ENCODE data around the gene CTRL.
A peak's percentile ranks its signal among the peaks of the same experiment; 100 is the strongest.

Gene CTRL

DNA sequence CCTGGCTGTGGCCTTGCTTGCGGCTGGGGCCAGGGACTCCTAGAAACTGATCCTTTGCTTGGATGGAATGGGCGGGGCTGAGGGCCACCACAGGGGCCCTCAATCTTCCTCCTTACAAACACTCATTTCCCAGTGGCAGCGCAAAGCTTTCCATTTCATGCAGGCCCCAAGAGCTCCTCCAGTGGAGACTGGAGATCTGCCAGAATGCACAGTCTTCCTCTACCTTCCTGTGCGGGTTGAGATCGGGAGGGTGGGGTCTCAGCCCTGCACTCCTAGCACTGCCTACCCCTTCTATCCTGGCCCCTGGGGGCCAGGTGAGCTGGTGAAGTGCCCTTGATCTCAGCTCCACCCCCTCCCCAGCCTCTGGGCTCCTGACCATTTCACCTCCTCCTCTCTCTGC lies 45.3 kb downstream of the CTRL start:
- CTCF ChIA-PET, result interaction anchor here (0.6 to 1.4 kb wide), 5 partner anchors 11 to 71 kb away, joined by 3 to 5 read pairs (median 3); no protein-coding TSS in a partner anchor
- Histone ChIP-seq H3K9me3 (ENCODE audit: control insufficient read depth, insufficient read depth, low read depth, low read length) (no peaks in the 10 kb centered on the region), H3K36me3 (ENCODE audit: control insufficient read depth in 2 of 2, insufficient read depth in 1 of 2, low read length in 2 of 2) (peaks cover 0 to 42% of the 10 kb centered on the region in 2 experiments; a peak in 1 of 3 replicates), H3K4me3 (ENCODE audit: low read depth, low read length) (no peak overlapping the region), H3K27ac (ENCODE audit: extremely low read depth, low read depth, low read length) (no peak overlapping the region), H3K4me1 (ENCODE audit: control insufficient read depth, insufficient read depth, low read length) (peaks cover 3% of the 10 kb centered on the region; the same call in 1 of the 2 replicates)
- POLR2A ChIA-PET, result interaction anchor here (1.2 to 1.4 kb wide), 3 partner anchors 12 to 49 kb away, joined by 3 to 4 read pairs (median 3); no protein-coding TSS in a partner anchor
- TF ChIP-seq, protein P1, sequence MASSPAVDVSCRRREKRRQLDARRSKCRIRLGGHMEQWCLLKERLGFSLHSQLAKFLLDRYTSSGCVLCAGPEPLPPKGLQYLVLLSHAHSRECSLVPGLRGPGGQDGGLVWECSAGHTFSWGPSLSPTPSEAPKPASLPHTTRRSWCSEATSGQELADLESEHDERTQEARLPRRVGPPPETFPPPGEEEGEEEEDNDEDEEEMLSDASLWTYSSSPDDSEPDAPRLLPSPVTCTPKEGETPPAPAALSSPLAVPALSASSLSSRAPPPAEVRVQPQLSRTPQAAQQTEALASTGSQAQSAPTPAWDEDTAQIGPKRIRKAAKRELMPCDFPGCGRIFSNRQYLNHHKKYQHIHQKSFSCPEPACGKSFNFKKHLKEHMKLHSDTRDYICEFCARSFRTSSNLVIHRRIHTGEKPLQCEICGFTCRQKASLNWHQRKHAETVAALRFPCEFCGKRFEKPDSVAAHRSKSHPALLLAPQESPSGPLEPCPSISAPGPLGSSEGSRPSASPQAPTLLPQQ (tag by site-specific recombination; IDR thresholded peaks at IDR 0.05), result no peak
- TF ChIP-seq, protein P2, sequence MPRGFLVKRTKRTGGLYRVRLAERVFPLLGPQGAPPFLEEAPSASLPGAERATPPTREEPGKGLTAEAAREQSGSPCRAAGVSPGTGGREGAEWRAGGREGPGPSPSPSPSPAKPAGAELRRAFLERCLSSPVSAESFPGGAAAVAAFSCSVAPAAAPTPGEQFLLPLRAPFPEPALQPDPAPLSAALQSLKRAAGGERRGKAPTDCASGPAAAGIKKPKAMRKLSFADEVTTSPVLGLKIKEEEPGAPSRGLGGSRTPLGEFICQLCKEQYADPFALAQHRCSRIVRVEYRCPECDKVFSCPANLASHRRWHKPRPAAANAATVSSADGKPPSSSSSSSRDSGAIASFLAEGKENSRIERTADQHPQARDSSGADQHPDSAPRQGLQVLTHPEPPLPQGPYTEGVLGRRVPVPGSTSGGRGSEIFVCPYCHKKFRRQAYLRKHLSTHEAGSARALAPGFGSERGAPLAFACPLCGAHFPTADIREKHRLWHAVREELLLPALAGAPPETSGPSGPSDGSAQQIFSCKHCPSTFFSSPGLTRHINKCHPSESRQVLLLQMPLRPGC (tag by site-specific recombination; IDR thresholded peaks at IDR 0.05), result no peak
- TF ChIP-seq, protein P3, sequence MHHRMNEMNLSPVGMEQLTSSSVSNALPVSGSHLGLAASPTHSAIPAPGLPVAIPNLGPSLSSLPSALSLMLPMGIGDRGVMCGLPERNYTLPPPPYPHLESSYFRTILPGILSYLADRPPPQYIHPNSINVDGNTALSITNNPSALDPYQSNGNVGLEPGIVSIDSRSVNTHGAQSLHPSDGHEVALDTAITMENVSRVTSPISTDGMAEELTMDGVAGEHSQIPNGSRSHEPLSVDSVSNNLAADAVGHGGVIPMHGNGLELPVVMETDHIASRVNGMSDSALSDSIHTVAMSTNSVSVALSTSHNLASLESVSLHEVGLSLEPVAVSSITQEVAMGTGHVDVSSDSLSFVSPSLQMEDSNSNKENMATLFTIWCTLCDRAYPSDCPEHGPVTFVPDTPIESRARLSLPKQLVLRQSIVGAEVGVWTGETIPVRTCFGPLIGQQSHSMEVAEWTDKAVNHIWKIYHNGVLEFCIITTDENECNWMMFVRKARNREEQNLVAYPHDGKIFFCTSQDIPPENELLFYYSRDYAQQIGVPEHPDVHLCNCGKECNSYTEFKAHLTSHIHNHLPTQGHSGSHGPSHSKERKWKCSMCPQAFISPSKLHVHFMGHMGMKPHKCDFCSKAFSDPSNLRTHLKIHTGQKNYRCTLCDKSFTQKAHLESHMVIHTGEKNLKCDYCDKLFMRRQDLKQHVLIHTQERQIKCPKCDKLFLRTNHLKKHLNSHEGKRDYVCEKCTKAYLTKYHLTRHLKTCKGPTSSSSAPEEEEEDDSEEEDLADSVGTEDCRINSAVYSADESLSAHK (tag by site-specific recombination; IDR thresholded peaks at IDR 0.05), result peak; percentile 96
- TF ChIP-seq, protein P4, sequence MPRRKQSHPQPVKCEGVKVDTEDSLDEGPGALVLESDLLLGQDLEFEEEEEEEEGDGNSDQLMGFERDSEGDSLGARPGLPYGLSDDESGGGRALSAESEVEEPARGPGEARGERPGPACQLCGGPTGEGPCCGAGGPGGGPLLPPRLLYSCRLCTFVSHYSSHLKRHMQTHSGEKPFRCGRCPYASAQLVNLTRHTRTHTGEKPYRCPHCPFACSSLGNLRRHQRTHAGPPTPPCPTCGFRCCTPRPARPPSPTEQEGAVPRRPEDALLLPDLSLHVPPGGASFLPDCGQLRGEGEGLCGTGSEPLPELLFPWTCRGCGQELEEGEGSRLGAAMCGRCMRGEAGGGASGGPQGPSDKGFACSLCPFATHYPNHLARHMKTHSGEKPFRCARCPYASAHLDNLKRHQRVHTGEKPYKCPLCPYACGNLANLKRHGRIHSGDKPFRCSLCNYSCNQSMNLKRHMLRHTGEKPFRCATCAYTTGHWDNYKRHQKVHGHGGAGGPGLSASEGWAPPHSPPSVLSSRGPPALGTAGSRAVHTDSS (tag by site-specific recombination; IDR thresholded peaks at IDR 0.05), result peak; percentile 72

DNA sequence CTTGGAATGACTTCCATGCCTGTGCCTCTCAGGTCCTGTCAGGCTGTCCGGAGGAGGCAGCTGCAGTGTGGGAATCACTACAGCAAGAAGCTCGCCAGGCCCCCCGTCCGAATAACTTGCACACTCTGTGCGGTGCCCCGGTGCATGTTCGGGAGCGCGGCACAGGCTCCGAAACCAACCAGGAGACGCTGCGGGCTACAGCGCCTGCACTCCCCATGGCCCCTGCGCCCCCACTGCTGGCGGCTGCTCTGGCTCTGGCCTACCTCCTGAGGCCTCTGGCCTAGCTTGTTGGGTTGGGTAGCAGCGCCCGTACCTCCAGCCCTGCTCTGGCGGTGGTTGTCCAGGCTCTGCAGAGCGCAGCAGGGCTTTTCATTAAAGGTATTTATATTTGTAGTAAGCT lies 45.7 kb downstream of the CTRL start:
- Histone ChIP-seq H3K4me3 (ENCODE audit: low read depth, low read length) (no peak overlapping the region), H3K27ac (ENCODE audit: extremely low read depth, low read depth, low read length) (no peak overlapping the region), H3K36me3 (ENCODE audit: control insufficient read depth in 2 of 2, insufficient read depth in 1 of 2, low read length in 2 of 2) (peaks cover 0 to 47% of the 10 kb centered on the region in 2 experiments; a peak in 1 of 3 replicates), H3K9me3 (ENCODE audit: control insufficient read depth, insufficient read depth, low read depth, low read length) (no peaks in the 10 kb centered on the region), H3K4me1 (ENCODE audit: control insufficient read depth, insufficient read depth, low read length) (peaks cover 3% of the 10 kb centered on the region; the same call in 1 of the 2 replicates)
- CTCF ChIA-PET, result interaction anchor here (0.6 to 1.4 kb wide), 7 partner anchors 11 to 70 kb away, joined by 3 to 5 read pairs (median 3); no protein-coding TSS in a partner anchor
- POLR2A ChIA-PET, result interaction anchor here (0.6 to 1.4 kb wide), 4 partner anchors 13 to 642 kb away, joined by 3 to 4 read pairs (median 4); no protein-coding TSS in a partner anchor
- no peak for TF ChIP-seq ZNF138 (tag by site-specific recombination; IDR thresholded peaks at IDR 0.05; ENCODE audit: borderline replicate concordance)
- no peak for TF ChIP-seq ZNF776 (tag by site-specific recombination; IDR thresholded peaks at IDR 0.05; ENCODE audit: borderline replicate concordance)

DNA sequence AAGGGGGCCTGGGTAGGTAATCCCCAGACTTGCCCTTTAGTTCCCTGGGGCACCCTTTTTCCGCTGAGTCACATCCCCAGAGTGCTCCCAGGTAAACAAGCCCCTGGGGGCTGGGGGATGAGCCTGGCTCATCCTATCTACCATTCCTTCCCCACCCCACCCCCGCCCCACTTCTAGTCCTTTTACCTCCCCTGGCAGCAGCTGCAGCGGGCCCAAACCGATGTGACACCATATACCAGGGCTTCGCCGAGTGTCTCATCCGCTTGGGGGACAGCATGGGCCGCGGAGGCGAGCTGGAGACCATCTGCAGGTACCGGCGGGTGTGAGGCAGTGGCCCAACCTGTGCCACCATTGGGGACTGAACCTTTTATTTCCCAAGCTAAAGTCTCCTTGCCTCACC lies 46.1 kb downstream of the CTRL start:
- Histone ChIP-seq H3K4me1 (ENCODE audit: control insufficient read depth, insufficient read depth, low read length) (peaks cover 3% of the 10 kb centered on the region; the same call in 1 of the 2 replicates), H3K9me3 (ENCODE audit: control insufficient read depth, insufficient read depth, low read depth, low read length) (no peaks in the 10 kb centered on the region), H3K27ac (ENCODE audit: extremely low read depth, low read depth, low read length) (no peak overlapping the region), H3K4me3 (ENCODE audit: low read depth, low read length) (no peak overlapping the region), H3K36me3 (ENCODE audit: control insufficient read depth in 2 of 2, insufficient read depth in 1 of 2, low read length in 2 of 2) (peaks cover 0 to 51% of the 10 kb centered on the region in 2 experiments; a peak in 1 of 3 replicates)
- POLR2A ChIA-PET, result interaction anchor here (0.6 to 1.3 kb wide), 4 partner anchors 13 to 642 kb away, joined by 3 to 4 read pairs (median 3); no protein-coding TSS in a partner anchor
- CTCF ChIA-PET, result interaction anchor here (0.6 to 3.3 kb wide), 8 partner anchors 36 to 70 kb away, joined by 3 to 17 read pairs (median 4); partner anchors contain the start of gene PSMB10
- no peak for TF ChIP-seq REPIN1 (tag by site-specific recombination; IDR thresholded peaks at IDR 0.05; ENCODE audit: low read depth)
- no peak for TF ChIP-seq ZNF138 (tag by site-specific recombination; IDR thresholded peaks at IDR 0.05; ENCODE audit: borderline replicate concordance)
- no peak for TF ChIP-seq SALL2 (tag by site-specific recombination; IDR thresholded peaks at IDR 0.05; ENCODE audit: borderline replicate concordance)
- TF ChIP-seq TRIM28 (IDR thresholded peaks at IDR 0.05; ENCODE audit: borderline replicate concordance, low read length), result no peak
- TF ChIP-seq ZNF155 (tag by site-specific recombination; IDR thresholded peaks at IDR 0.05), result no peak
- TF ChIP-seq ZSCAN30 (tag by site-specific recombination; IDR thresholded peaks at IDR 0.05), result no peak
- TF ChIP-seq ZBTB8A (tag by site-specific recombination; IDR thresholded peaks at IDR 0.05), result no peak
- no peak for TF ChIP-seq ZNF776 (tag by site-specific recombination; IDR thresholded peaks at IDR 0.05; ENCODE audit: borderline replicate concordance)
- no peak for TF ChIP-seq ZNF19 (tag by site-specific recombination; IDR thresholded peaks at IDR 0.05; ENCODE audit: low read depth)
- TF ChIP-seq ZNF292 (tag by site-specific recombination; IDR thresholded peaks at IDR 0.05; ENCODE audit: borderline replicate concordance, low read depth), result no peak
- TF ChIP-seq ZNF221 (tag by site-specific recombination; IDR thresholded peaks at IDR 0.05; ENCODE audit: borderline replicate concordance), result no peak
- TF ChIP-seq, protein P5, sequence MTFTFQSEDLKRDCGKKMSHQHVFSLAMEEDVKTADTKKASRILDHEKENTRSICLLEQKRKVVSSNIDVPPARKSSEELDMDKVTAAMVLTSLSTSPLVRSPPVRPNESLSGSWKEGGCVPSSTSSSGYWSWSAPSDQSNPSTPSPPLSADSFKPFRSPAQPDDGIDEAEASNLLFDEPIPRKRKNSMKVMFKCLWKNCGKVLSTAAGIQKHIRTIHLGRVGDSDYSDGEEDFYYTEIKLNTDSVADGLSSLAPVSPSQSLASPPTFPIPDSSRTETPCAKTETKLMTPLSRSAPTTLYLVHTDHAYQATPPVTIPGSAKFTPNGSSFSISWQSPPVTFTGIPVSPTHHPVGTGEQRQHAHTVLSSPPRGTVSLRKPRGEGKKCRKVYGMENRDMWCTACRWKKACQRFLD (tag by site-specific recombination; IDR thresholded peaks at IDR 0.05), result no peak
- no peak for TF ChIP-seq ZNF670 (tag by site-specific recombination; IDR thresholded peaks at IDR 0.05; ENCODE audit: low read depth)
- no peak for TF ChIP-seq HOXC10 (CRISPR knock-in tag; IDR thresholded peaks at IDR 0.05)
- TF ChIP-seq ZNF114 (tag by site-specific recombination; IDR thresholded peaks at IDR 0.05), result no peak

All from HEK293 (cell line).